CMK (cell line): ENCODE results near the gene FBXO10.
A peak's percentile ranks its signal among the peaks of the same experiment; 100 is the strongest.

Source experiments
- DNase-seq: peaks from one replicate; pipeline ENCODE4 v3.0.0-alpha.2; 2010; ENCODE audit warnings: low read depth

FBXO10 gene

GRCh38 chr9:37592108-37592951, 16.1 kb upstream of the FBXO10 start, which contains the start of gene TOMM5:
Gene TOMM5, minus strand, starts transcription at chr9:37592597. Its CDS starts 65 bp downstream, at chr9:37592532.
- DNase-seq, result peak; percentile 91

GRCh38 chr9:37587521-37587920, 11.3 kb upstream of the FBXO10 start:
- DNase-seq, result no peak

- no peak for DNase-seq
Measured at GRCh38 chr9:37583522-37584121, 7.4 kb upstream of the FBXO10 start.

DNA sequence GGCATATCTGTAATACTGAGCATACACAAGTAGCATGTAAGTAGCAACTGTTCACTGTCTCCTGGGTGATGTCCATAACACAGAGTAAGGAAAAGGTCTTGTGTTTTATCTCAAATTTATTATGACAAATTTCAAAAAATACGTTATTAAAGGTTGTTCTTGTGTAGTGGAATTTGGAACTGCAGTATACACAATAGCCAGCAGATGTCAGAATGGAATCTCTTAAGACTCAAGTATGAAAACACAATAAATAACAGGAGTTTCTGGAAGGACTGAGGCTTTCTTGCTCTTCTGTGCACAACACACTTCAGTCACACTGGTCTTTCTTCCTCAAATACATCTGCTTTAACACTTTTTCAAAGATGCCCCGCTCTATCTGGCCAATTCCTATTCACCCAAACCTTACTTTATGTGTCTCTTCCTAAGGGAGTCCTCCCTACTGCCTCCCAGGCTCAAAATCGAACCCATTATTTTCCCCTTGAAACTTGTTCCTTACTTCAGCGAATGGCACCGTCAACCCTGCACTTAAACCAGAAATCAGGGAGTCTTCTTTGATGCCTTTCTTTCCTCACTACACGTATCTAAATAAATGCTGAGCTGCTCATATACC, 6.5 kb upstream of the FBXO10 start:
- DNase-seq, result no peak

GRCh38 chr9:37575511-37575914, 667 bp downstream of the FBXO10 start:
- DNase-seq, result no peak

- no peak for DNase-seq
Measured at GRCh38 chr9:37575001-37575400, 1.2 kb downstream of the FBXO10 start.

DNA sequence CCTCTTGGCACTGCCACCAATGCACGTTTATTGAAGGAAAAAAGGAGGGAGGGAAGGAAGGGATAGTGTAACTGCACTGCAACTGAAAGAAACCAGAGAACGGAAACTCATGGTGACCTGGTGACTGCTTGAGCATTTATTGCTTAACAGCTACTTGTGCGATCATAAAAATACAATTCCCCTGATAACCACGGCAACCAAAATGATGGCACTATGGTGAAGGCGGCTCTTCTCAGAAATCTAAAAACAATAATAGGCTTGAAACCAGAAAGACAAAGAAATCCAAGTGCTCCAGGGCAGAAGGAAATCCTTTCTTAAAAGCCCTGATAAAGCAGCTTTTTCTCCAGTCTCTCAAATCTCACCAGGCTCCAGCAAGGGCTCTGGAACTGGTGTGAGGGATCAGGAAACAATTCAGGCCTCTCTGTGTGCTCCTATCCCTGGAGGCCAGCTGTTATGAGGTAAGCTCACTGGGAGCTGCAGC, 1.9 kb downstream of the FBXO10 start:
- DNase-seq, result no peak

DNA sequence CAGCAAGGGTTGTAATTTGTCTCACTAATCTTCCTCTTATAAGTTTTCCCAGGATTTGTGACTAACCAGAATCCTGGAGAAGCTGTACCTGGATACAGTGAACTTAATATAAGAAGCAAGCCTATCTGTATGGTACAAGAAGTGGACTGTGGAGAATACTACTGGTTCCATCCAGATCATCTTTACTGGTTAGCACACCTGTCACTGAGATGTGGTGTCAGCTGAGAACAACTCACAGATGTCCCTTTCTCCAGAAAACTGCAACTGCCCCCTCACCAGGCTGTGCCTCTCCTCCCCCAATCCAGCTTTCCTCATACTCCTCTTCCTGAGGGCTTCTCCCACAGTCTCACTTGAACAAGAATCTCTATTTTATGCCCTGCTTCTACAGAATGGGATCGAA, 4.9 kb downstream of the FBXO10 start:
- no peak for DNase-seq

DNA sequence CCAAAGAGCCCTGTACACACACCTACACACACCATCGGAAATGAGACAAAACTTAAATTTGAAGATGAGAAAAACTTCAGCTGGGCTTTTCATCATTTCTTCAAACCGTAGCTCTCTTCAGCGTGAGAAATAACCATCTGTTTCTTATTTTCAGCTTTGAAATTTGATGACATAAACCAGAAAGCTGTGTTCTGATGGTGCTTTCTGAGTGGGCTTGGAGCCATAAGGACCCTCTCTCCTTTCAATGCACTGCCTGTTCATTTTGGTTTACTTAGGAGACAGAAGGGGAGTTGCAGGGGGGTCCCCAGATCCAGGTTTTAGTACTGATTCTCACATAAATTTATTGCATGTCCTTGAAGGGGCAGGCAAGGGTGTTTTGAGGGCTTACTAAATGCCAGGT, 9.5 kb downstream of the FBXO10 start:
- DNase-seq, result no peak

DNA sequence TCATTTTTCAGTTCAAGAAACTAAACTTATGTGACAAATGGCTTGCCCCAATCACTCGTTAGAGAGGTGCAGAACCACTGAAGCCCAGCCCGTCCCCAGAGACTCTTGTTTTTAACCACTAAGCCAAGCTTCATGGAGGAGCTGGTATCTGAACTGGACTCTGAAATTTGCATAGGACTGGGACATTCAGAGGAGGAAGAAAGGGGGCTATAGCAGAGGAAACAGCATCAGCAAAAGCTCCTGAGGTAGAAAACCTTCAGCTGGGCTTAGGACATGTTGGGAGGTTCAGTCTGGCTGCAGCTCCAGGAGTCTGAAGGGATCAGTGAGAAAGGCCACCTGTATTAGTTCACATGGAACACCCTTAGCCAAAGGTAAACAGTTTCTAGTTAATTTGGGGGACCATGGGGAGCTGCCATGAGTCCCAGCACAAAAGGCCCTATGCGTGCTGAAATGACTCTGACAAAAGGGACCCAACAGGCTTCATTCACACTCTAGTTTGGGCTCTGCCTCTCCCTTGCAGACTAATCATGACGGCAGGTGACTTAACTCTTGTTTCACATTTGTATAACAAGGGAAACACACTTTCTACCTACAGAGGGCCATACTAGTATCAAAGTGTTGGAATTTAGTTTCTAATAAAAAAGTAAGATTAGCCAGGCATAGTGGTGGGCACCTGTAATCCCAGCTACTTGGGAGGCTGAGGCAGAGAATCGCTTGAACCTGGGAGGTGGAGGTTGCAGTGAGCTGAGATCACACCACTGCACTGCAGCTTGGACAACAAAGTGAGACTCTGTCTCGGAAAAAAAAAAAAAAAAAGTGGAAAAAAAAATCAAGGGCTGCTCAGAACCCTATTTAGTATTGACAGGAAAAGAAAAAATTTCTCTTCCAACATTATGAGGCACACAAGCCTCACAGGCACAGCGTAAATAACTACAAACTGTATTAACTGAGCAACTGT, 10.2 kb downstream of the FBXO10 start:
- DNase-seq, result no peak

DNA sequence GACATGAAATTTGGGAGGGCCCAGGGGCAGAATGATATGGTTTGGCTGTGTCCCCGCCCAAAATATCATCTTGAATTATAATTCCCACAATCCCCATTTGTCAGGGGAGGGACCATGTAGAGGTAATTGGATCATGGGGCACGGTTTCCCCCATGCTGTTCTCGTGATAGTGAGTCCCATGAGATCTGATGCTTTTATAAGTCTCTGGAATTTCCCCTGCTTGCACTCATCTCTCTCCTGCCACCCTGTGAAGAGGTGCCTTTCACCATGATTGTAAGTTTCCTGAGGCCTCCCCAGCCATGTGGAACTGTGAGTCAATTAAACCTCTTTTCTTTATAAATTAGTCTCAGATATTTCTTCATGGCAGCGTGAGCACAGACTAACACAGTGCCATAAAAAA, 11.3 kb downstream of the FBXO10 start:
- no peak for DNase-seq

DNA sequence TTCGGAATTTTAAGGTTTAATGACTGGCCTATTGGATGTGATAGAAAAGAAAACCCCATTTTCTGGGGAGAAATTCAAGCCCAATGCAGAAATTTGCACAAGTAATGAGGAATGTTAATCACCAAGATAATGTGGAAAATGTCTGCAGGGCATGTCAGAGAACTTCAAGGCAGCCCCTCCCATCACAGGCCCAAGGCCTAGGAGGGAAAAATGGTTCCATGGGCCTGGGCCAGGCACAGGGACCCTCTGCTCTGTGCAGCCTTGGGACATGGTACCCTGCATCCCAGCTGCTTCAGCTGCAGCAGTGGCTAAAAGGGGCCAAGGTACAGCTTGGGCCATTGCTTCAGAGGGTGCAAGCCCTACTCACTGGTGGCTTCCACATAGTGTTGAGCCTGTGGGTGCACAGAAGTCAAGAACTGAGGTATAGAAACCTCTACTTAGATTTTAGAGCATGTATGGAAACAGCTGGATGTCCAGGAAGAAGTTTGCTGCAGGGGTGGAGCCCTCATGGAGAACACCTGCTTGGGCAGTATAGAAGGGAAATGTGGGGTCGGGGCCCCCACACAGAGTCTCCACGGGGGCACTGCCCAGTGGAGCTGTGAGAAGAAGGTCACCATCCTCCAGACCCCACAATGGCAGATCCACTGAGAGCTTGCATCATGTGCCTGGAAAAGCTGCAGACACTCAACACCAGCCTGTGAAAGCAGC, 12.2 kb downstream of the FBXO10 start:
- no peak for DNase-seq

DNA sequence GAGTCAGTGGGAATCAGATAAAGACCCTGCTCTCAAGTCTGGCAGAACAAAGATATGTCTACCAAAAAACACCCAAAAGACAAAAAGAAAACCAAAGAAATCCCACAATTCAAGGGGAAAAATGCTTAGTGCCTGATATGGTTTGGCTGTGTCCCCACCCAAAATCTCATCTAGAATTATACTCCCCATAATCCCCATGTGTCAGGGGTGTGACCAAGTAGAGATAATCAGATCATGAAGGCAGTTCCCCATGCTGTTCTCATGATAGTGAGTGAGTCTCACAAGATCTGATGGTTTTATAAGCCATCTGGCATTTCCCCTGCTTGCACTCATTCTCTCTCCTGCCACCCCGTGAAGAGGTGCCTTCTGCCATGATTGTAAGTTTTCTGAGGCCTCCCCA, 13.4 kb downstream of the FBXO10 start:
- no peak for DNase-seq

DNA sequence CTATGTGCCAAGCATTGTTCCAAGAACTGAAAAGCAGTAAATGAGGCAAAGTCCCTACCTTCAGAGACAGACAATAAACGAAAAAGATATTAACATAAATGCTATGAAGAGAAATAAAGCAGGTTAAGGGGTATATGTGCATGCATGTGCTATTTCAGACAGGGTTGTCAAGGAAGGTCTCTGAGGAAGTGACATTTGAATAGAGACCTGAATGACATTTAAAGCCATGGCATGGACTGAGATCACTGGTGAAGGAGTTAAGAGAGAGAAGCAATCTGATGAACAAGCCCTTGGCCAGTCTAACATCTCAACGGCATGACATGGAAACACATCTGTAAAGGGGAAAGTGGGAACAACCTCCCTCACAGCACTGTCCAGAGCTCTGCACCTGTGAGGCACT, 14.5 kb downstream of the FBXO10 start:
- no peak for DNase-seq

- no peak for DNase-seq
Measured at GRCh38 chr9:37559855-37560592, 16.2 kb downstream of the FBXO10 start.

GRCh38 chr9:37559125-37559524, 17.1 kb downstream of the FBXO10 start:
- no peak for DNase-seq

DNA sequence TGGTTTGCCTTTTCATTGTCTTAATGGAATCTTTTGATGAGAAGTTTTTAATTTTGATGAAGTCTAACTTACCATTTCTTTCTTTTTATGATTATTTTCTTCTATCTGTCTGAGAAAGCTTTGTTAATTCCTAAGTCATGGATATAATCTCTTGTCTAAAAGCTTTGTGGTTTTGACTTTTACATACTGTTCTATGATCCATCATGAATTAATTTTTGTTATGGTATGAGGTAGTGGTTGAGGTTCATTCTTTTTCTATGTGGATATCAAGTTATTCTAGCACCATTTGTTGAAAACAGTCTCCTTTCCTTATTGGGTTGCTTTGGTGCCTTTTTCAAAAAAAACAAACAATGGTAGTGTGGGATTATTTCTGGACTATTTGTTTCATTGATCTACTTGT, 20.4 kb downstream of the FBXO10 start:
- no peak for DNase-seq

GRCh38 chr9:37554318-37554717, 21.9 kb downstream of the FBXO10 start:
- DNase-seq, result no peak

- no peak for DNase-seq
Measured at GRCh38 chr9:37551888-37552287, 24.3 kb downstream of the FBXO10 start.

DNA sequence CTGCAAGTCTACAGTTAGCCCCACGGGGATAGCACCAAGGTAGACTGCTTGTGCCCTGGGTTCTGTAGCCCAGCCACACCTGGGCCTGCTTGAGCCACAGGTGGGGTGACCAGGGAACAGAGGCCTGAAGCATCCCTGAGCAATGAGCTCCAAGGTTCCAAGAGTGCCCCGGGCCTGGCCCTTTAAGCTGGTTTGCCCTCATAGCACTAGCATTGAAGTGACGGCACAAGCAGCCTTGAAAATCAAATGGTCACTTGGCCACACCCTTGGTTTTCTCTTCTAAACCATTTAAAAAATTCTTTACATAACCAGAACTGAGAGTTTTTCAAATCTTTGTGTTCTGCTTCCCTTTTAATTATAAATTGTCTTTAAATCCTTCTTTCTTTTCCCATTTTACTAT, 24.7 kb downstream of the FBXO10 start:
- no peak for DNase-seq

GRCh38 chr9:37550781-37551180, 25.4 kb downstream of the FBXO10 start:
- DNase-seq, result no peak
